Measurements from ENCODE around the gene GNG5.
A peak's percentile ranks its signal among the peaks of the same experiment; 100 is the strongest.

The GNG5 gene

DNA sequence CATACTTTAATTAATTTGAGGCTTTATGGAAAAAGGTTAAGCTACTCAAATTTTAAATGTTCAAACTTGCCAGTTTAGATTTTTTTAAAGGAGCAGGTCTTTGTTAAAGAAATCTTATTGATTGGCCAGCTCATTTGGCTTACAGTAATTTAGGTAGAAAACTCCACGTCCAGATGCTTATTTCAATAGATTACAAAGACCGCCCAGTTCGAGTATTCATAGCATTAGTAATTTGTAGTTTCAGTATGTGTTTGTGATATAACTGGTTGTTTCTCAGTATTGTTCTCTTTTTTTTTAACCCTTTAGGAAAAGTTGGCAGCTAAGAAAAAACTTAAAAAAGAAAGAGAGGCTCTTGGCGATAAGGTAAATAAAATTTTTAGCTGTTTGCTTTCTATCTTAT is 25.7 kb downstream of the GNG5 start:
- no peak for DNase-seq (ENCODE audit: low read depth in 1 of 2, low spot score in 1 of 2)
- peak overlapping the region; percentile 84 for H3K4me3 ChIP-seq (replicated peaks; ENCODE audit: insufficient read depth, low read length)
- H3K27ac ChIP-seq (replicated peaks): no peak overlapping the region
- H3K27me3 ChIP-seq (ENCODE audit: insufficient read depth, poor library complexity, severe bottlenecking): no peaks in the 10 kb centered on the region
- no peak for TF ChIP-seq GABPA (IDR thresholded peaks at IDR 0.05; ENCODE audit: low read depth)
- TF ChIP-seq POLR2AphosphoS5 (IDR thresholded peaks at IDR 0.05; ENCODE audit: low read depth): no peak
- no peak for TF ChIP-seq SPI1 (IDR thresholded peaks at IDR 0.05; ENCODE audit: borderline replicate concordance, low read depth)
- TF ChIP-seq, protein P1, sequence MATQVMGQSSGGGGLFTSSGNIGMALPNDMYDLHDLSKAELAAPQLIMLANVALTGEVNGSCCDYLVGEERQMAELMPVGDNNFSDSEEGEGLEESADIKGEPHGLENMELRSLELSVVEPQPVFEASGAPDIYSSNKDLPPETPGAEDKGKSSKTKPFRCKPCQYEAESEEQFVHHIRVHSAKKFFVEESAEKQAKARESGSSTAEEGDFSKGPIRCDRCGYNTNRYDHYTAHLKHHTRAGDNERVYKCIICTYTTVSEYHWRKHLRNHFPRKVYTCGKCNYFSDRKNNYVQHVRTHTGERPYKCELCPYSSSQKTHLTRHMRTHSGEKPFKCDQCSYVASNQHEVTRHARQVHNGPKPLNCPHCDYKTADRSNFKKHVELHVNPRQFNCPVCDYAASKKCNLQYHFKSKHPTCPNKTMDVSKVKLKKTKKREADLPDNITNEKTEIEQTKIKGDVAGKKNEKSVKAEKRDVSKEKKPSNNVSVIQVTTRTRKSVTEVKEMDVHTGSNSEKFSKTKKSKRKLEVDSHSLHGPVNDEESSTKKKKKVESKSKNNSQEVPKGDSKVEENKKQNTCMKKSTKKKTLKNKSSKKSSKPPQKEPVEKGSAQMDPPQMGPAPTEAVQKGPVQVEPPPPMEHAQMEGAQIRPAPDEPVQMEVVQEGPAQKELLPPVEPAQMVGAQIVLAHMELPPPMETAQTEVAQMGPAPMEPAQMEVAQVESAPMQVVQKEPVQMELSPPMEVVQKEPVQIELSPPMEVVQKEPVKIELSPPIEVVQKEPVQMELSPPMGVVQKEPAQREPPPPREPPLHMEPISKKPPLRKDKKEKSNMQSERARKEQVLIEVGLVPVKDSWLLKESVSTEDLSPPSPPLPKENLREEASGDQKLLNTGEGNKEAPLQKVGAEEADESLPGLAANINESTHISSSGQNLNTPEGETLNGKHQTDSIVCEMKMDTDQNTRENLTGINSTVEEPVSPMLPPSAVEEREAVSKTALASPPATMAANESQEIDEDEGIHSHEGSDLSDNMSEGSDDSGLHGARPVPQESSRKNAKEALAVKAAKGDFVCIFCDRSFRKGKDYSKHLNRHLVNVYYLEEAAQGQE (IDR thresholded peaks at IDR 0.05; ENCODE audit: insufficient replicate concordance, low read depth): no peak
- TF ChIP-seq, protein P2, sequence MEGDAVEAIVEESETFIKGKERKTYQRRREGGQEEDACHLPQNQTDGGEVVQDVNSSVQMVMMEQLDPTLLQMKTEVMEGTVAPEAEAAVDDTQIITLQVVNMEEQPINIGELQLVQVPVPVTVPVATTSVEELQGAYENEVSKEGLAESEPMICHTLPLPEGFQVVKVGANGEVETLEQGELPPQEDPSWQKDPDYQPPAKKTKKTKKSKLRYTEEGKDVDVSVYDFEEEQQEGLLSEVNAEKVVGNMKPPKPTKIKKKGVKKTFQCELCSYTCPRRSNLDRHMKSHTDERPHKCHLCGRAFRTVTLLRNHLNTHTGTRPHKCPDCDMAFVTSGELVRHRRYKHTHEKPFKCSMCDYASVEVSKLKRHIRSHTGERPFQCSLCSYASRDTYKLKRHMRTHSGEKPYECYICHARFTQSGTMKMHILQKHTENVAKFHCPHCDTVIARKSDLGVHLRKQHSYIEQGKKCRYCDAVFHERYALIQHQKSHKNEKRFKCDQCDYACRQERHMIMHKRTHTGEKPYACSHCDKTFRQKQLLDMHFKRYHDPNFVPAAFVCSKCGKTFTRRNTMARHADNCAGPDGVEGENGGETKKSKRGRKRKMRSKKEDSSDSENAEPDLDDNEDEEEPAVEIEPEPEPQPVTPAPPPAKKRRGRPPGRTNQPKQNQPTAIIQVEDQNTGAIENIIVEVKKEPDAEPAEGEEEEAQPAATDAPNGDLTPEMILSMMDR (IDR thresholded peaks at IDR 0.05; ENCODE audit: insufficient read depth, low read length): no peak

DNA sequence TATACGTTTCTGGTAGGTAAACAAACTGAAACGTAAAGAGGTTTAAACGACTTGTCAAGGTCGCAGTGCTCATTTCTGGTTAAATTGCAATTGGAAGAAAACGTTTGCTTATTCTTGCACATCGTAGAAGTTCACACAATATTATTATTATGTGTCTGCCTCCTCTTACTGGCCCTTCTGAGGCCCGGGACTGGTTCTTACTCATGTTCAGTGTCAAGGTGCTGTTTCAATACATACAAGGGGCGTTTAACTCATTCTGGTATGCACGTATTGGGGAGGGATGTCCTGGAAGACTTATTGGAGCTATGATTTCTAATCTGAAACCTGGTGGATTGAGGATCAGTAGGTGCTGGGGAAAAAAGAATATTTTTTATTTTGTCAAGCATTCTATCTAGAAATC is 26.4 kb downstream of the GNG5 start:
- no peaks in the 10 kb centered on the region for H3K27me3 ChIP-seq (ENCODE audit: insufficient read depth, poor library complexity, severe bottlenecking)
- TF ChIP-seq SPI1 (IDR thresholded peaks at IDR 0.05; ENCODE audit: borderline replicate concordance, low read depth) (no peak), POLR2AphosphoS5 (IDR thresholded peaks at IDR 0.05; ENCODE audit: low read depth) (no peak), GABPA (IDR thresholded peaks at IDR 0.05; ENCODE audit: low read depth) (no peak)
- TF ChIP-seq, protein P1 (IDR thresholded peaks at IDR 0.05; ENCODE audit: insufficient replicate concordance, low read depth): no peak
- TF ChIP-seq, protein P2 (IDR thresholded peaks at IDR 0.05; ENCODE audit: insufficient read depth, low read length): no peak
- DNase-seq (ENCODE audit: low read depth in 1 of 2, low spot score in 1 of 2): peak in 1 of 2 experiments; percentile 34
- peak overlapping the region; percentile 85 for H3K27ac ChIP-seq (replicated peaks)
- H3K4me3 ChIP-seq (replicated peaks; ENCODE audit: insufficient read depth, low read length): peak overlapping the region; percentile 84

DNA sequence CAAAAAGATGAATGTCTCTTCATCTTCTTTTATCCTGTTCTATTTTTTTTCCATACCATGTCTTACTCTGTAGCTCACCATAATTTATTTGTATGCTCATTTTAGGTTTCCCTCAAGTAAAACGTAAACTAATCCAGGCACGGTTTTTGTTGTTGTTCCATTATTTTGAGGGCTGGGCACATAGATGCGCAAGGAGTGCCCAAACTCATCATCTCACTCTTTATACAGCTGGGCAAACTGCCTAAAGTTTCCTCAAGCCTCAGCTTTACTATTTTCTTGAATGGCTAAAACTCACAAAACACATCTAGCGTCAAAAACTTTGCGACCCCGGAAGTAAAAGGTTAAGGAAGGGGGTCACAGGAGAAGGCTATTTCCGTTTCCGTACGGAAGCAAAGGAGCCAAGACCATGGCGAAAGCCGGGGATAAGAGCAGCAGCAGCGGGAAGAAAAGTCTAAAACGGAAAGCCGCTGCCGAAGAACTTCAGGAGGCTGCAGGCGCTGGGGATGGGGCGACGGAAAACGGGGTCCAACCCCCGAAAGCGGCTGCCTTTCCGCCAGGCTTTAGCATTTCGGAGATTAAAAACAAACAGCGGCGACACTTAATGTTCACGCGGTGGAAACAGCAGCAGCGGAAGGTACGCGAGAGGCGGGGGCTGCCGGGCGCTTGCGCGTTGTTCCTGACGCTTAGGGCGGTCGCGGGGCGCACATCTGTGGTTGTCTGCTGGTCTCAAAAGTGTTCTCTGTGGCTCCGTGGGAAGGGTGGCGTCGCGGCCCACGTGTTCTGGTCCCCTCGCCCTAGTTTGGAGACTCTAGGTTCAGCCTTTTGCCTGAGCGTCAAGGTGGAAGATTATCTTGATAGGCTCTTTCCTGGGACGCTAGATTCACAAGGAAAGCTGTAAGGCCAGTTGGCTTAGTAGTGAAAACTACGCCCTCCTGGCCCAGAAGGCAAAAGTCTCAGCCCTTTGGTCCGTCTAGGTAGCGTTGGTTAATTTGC is 27.2 kb downstream of the GNG5 start, which contains the start of gene RPF1:
TSS of gene RPF1 (plus strand) at position 391 of the 993 bp plus-strand sequence. CDS start at position 407, 16 bp downstream.
- Histone ChIP-seq H3K27me3 (ENCODE audit: insufficient read depth, poor library complexity, severe bottlenecking) (no peaks in the 10 kb centered on the region), H3K27ac (replicated peaks) (peak within 1 kb of the TSS; percentile 85), H3K4me3 (replicated peaks; ENCODE audit: insufficient read depth, low read length) (peak within 1 kb of the TSS; percentile 84)
- TF ChIP-seq, protein P2 (IDR thresholded peaks at IDR 0.05; ENCODE audit: insufficient read depth, low read length): no peak
- TF ChIP-seq SPI1 (IDR thresholded peaks at IDR 0.05; ENCODE audit: borderline replicate concordance, low read depth) (peak; percentile 4; the same call in 1 of the 2 replicates), GABPA (IDR thresholded peaks at IDR 0.05; ENCODE audit: low read depth) (peak; percentile 99), POLR2AphosphoS5 (IDR thresholded peaks at IDR 0.05; ENCODE audit: low read depth) (peak; percentile 91)
- TF ChIP-seq, protein P1 (IDR thresholded peaks at IDR 0.05; ENCODE audit: insufficient replicate concordance, low read depth): peak; percentile 71
- DNase-seq (ENCODE audit: low read depth in 1 of 2, low spot score in 1 of 2): peak; percentile 48 to 84

Measured in HL-60 (cell line).